Stimulated activated CD4-positive, alpha-beta T cell treated with anti-CD3 and anti-CD28 coated beads, Interleukin-15, amount 100 ng/mL, for 24 hours (primary cell): ENCODE measurements around the gene AK4.
A peak's percentile ranks its signal among the peaks of the same experiment; 100 is the strongest.

Source experiments
- DNase-seq: peaks from one replicate; pipeline ENCODE4 v3.0.0-alpha.2; 2020

AK4 gene

DNA sequence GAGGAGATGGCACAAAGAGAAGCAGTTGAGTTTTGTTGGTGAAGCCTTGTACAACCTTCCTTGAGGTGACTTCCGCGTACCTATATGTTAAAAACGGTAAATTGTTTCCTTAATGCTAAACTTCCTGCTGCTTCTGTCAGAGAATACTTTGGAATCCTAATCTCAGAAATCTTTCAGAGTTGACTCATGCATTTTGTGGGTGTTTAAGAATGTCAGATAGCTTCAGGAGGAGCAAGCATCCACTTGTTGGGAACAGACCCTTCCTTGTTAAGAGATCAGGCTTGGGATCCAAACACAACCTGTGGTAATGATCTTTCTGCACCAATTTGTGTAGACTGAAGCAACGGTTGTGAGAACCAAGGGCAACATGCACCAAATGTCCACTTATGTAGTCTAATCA lies 29.5 kb downstream of the AK4 start:
- DNase-seq, result no peak

GRCh38 chr1:65178235-65178634 lies 30.2 kb downstream of the AK4 start:
- DNase-seq, result no peak

DNA sequence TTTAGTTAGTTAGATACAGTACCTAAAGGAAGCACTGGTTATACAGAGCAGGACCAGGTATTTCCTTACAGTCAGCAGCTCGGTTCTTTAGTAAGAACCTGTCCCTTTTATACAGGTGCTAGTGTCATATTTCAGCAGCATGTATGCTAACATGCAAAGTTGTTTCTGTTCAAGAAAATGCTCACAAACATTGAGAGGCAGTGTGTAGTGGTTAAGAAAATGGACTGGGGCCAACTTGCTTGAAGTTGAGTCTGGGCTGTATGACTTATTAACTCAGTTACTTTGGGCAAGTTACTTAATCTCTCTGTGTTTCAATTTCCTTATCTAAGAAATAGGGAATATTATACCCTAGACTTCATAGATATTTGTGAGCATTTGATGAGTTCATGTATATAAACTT lies 31.1 kb downstream of the AK4 start:
- no peak for DNase-seq

GRCh38 chr1:65180977-65181376 lies 33.0 kb downstream of the AK4 start:
- no peak for DNase-seq

DNA sequence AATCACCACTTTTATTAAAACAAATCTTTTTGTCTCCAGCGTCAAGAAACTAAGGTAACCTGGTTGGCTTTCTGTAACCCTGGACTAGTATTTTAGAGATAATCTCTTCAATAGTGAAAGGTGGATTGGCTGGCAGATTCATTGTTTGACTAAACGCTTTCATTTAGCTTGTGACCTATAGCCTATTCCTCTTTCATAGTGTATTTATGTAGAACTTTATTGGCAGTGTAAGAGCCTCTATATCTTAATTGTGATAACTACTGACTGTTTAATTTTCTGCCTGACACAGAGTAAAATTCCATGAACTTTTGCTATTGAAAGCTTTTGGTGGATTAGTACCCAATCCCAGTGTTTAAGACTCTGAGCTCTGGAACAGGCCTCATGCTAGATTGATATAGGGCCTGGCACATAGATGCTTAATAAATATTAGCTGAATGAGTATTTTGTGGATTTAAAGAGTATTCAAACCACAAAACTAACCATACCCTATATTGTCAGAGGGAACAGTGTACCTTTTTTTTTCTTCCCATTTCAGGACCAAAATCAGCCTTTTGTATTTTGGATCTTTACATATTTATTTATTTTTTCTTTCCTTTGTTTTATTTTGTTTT lies 34.8 kb downstream of the AK4 start:
- DNase-seq, result no peak

GRCh38 chr1:65189576-65190115 lies 41.6 kb downstream of the AK4 start:
- DNase-seq, result no peak

DNA sequence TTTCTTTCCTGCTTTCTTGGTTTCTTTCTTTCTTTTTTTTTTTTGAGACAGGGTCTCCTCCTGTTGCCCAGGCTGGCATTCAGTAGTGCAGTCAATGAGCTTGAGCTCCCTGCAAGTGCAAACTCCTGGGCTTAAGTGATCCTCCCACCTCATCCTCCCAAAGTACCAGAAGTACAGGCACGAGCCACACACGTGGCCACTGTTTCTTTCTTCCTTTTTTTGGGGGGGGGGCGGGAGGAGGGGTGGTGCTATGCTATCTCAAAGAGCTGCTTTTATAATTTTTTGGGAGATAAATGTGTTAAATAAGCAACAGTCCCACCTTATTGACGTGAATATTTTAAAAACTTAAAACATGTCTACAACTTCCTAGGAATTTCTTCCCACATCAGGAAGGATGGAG lies 42.2 kb downstream of the AK4 start:
- no peak for DNase-seq

DNA sequence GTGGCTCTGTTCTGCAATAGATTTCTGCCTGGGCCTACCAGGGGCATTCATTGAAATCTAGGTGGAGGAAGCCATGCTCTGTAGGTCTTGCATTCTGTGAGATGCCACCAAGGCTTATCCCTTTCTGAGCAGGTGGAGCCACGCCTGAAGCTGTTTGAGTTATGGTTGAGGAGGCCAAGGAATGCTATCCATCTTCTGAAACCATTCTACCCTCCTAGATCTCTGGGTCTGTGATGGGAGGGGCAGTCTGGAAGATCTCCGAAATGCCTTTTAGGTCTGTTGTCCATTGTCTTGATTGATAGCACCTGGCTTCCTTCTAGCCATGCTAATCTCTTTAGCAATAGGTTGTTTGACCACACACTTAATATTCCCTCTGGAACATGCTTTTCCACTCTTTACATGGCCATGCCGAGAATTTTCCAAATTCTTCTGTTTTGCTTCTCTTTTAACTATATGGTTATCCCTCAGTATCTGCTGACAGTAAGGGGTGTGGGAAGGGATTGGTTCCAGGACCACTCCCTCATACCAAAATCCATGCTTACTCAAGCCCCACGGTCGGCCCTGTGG lies 45.2 kb downstream of the AK4 start:
- DNase-seq, result no peak

- DNase-seq, result no peak
Measured at GRCh38 chr1:65195495-65196417, 47.8 kb downstream of the AK4 start.

GRCh38 chr1:65196926-65197325 lies 48.9 kb downstream of the AK4 start:
- no peak for DNase-seq

DNA sequence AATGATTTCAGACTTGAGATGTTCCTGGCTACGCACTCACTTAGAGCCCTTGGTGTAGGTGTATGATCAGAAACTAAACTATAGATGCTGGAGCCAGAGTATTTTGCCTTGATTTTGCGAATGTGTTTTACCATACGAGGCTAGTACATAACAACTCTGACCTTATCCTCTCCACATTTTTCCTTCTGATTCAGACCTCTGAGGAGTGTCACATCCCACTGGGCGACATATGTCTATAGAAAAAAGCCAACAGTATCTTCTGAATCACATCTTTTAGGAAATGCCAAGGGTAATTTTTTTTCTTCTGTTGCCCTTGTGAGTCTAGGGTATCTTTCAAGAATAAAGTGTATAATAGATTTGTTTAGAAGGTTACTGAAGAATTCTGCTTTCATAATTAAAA lies 49.6 kb downstream of the AK4 start:
- DNase-seq, result no peak

GRCh38 chr1:65198096-65198495 lies 50.1 kb downstream of the AK4 start:
- DNase-seq, result no peak

GRCh38 chr1:65200411-65200810 lies 52.4 kb downstream of the AK4 start:
- DNase-seq, result no peak

DNA sequence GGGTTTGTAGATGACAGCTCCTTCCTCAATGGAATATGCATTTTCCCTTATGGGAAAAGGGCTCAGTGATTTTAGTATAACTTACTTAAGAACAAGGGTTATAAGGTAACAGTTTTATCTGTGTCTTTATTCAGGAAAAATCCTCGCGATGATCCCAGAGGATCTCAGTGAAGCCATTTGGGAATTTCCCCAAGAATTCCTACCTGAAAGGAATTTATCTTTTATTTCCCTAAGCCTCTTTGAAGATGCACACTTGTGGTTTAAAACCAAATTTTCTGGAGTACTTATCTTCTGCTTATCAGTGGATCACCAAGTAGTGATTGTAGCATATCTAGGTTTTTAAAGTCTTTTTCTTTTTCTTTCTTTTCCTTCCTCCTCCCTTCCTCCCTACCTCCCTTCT lies 58.8 kb downstream of the AK4 start:
- no peak for DNase-seq

DNA sequence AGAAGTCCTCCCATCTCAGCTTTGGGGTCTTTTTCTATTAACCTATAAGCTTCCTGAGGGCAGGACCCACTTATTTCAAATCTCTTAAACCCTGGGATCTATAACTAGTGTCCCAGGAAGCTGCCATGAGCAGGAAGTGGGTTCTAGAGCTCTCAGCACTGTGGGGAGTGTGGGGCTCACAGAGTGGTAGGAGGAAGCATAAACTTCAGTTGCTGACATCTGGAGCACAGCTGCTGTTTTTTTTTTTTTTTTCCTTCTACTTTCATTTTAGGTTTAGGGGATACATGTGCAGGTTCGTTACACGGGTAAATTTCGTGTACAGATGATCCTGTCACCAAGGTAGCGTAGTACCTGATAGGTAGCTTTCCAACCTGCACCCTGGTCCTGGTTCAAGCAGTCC lies 59.3 kb downstream of the AK4 start:
- DNase-seq, result no peak

DNA sequence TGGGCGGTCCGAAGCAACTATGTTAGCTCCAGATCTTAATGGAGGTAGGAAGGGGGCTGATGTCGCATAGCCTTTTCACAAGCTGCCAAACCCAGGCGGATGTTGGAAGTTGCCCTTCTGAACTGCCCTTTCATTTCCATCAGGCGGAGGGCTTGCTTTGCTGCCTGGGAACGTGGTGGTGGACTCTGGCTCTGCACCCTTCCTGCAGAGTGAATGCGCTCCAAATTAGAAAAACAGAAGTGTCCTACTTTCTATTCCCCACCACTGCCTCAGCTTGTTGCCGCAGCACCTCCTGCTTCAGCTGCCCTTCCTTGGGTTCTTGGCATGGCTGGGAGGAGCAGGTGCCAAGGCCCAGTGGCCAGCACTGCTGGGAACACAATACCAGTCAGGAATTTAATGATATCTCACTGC lies 60.6 kb downstream of the AK4 start:
- no peak for DNase-seq

- no peak for DNase-seq
Measured at GRCh38 chr1:65209005-65209885, 61.2 kb downstream of the AK4 start.

GRCh38 chr1:65210325-65210724 lies 62.3 kb downstream of the AK4 start:
- no peak for DNase-seq

GRCh38 chr1:65211331-65211730 lies 63.3 kb downstream of the AK4 start:
- DNase-seq, result no peak

DNA sequence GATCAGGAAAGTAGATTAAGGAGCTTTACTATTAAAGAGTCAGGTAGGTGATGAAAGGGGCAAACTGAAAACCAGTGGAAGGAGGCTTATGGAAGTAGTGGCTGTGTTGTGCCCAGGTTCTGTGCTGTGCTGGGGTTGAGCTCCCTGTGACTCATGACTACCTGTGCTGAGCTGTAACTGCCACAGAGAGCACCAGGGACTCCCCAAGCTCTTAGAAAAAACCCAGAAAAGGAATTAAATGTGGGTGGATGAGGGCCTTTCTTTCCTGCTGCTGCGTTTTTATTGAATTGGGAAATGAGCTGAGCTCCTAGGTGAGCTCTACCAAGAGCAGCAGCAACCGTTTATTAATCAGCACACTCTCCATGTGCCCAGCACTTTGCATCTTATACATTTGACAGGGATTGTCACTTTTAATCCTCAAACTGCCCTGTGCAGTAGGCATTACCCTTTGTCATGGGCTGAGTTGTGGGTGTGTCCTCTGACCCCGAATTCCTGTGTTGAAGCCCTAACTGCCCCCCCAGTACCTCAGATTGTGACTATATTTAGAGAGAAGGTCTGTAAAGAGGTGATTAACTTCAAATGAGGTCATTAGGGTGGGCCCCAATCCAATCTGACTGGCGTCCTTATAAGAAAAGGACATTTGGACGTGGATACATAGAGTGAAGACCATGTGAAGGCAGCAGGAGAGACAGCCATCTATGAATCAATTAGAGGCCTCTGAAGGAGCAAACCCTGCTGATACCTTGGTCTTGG lies 65.4 kb downstream of the AK4 start:
- peak; percentile 31 for DNase-seq

DNA sequence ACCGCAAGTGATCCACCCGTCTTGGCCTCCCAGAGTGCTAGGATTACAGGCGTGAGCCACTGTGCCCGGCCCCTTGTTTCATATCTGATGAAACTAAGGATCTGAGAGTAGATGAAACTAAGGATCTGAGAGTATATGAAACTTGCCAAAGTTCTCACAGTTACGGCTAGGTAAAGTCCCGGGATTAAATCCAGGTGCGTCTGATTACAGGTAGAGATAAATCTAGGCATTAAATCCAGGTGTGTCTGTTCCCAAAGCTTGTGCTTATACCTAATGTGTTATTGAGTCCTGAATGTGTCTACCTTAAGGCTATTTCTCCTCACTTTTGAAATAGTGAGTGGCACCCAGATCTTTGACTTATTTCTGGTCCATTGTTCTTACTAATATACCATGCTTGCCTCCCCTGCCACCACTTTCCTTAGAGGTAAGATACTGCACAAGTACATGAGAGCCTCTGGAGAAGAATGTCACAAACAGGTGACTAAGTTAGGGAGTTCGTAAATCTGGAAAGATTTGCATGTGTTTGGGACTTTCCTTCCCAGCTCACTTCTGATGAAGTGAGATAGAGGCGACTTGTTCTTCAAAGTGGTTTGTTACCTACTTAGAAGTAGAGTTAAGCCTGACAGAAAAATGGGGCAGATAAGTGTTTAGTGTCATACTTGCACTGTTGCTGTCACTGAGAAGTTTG lies 66.5 kb downstream of the AK4 start:
- DNase-seq, result no peak

DNA sequence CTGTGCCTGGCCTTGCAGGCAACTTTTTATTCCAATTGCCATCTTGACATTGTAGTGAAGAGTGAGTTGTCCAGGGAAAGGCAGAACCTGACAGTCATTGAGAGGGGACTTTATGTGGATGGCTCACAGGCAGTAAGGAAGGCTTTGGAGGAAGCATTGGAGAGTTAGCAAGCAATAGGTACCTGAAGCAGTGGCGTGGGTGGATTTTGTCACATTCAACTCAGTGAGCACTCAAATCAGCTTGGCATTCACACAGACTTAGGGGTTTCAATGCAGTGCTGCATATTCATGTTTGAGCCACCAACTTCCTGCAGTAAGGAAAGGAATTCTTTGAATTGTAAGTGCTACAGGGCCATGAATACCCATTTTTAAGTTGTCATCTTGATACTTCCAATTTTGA lies 69.0 kb downstream of the AK4 start:
- no peak for DNase-seq
